ENCODE measurements around the gene TMEM163. TPM values are rescaled to one million over a fixed set of nuclear protein-coding genes. Genes with fewer than 3 reads are reported as not detected.

The TMEM163 gene
- polyA plus RNA-seq, 1 donor from 2014 or later = 3.5 TPM

- no peak overlapping the region for H3K4me3 ChIP-seq (ENCODE audit: low read length)
- TF ChIP-seq REST (IDR thresholded peaks at IDR 0.05; ENCODE audit: borderline replicate concordance) (no peak), SMC3 (conservative IDR thresholded peaks at IDR 0.05; ENCODE audit: poor library complexity) (no peak), TAF1 (IDR thresholded peaks at IDR 0.05; ENCODE audit: low read depth) (no peak), MXI1 (conservative IDR thresholded peaks at IDR 0.05; ENCODE audit: poor library complexity, severe bottlenecking) (no peak), POLR2AphosphoS5 (IDR thresholded peaks at IDR 0.05) (no peak), EP300 (conservative IDR thresholded peaks at IDR 0.05; ENCODE audit: poor library complexity, severe bottlenecking) (no peak), EZH2 (IDR thresholded peaks at IDR 0.05; ENCODE audit: borderline replicate concordance, insufficient read depth, low read length, poor library complexity, severe bottlenecking) (no peak), CTCF (IDR thresholded peaks at IDR 0.05; ENCODE audit: poor library complexity, severe bottlenecking) (no peak), RAD21 (conservative IDR thresholded peaks at IDR 0.05) (no peak)
- no peaks in the 10 kb centered on the region for H3K79me2 ChIP-seq (replicated peaks; ENCODE audit: insufficient read depth, low read length)
- no peaks in the 10 kb centered on the region for H3K36me3 ChIP-seq (ENCODE audit: insufficient read depth, low read length)
- no peak overlapping the region for H3K4me2 ChIP-seq (ENCODE audit: low read length)
- H4K20me1 ChIP-seq (ENCODE audit: insufficient read depth) = no peaks in the 10 kb centered on the region
- no peaks in the 10 kb centered on the region for H3F3A ChIP-seq (ENCODE audit: insufficient read depth, low read length, poor library complexity, severe bottlenecking)
- H3K27me3 ChIP-seq (ENCODE audit: insufficient read depth, low read depth, low read length) = no peaks in the 10 kb centered on the region
- peaks cover 7% of the 10 kb centered on the region for H3K9me3 ChIP-seq (ENCODE audit: low read length)
- H3K9me2 ChIP-seq (ENCODE audit: insufficient read depth, low read length) = no peaks in the 10 kb centered on the region
- no peak overlapping the region for H3K9ac ChIP-seq (ENCODE audit: low read length)
- no peak overlapping the region for H3K27ac ChIP-seq (ENCODE audit: low read length)
- H2AFZ ChIP-seq (ENCODE audit: low read depth, low read length) = no peak overlapping the region
These were observed 108.8 kb downstream of the TMEM163 start for GRCh38 chr2:134609924-134610513.

- Histone ChIP-seq H3K36me3 (ENCODE audit: insufficient read depth, low read length) (no peaks in the 10 kb centered on the region), H3K4me2 (ENCODE audit: low read length) (no peak overlapping the region), H3F3A (ENCODE audit: insufficient read depth, low read length, poor library complexity, severe bottlenecking) (no peaks in the 10 kb centered on the region), H3K27me3 (ENCODE audit: insufficient read depth, low read depth, low read length) (no peaks in the 10 kb centered on the region), H3K27ac (ENCODE audit: low read length) (no peak overlapping the region), H4K20me1 (ENCODE audit: insufficient read depth) (no peaks in the 10 kb centered on the region), H3K9me2 (ENCODE audit: insufficient read depth, low read length) (no peaks in the 10 kb centered on the region), H3K9me3 (ENCODE audit: low read length) (no peaks in the 10 kb centered on the region), H3K9ac (ENCODE audit: low read length) (no peak overlapping the region), H3K4me3 (ENCODE audit: low read length) (no peak overlapping the region), H3K79me2 (replicated peaks; ENCODE audit: insufficient read depth, low read length) (no peaks in the 10 kb centered on the region), H2AFZ (ENCODE audit: low read depth, low read length) (no peak overlapping the region)
- TF ChIP-seq CTCF (IDR thresholded peaks at IDR 0.05; ENCODE audit: poor library complexity, severe bottlenecking) = no peak
- TF ChIP-seq EZH2 (IDR thresholded peaks at IDR 0.05; ENCODE audit: borderline replicate concordance, insufficient read depth, low read length, poor library complexity, severe bottlenecking) = no peak
- TF ChIP-seq REST (IDR thresholded peaks at IDR 0.05; ENCODE audit: borderline replicate concordance) = no peak
- TF ChIP-seq RAD21 (conservative IDR thresholded peaks at IDR 0.05) = no peak
- TF ChIP-seq EP300 (conservative IDR thresholded peaks at IDR 0.05; ENCODE audit: poor library complexity, severe bottlenecking) = no peak
- no peak for TF ChIP-seq MXI1 (conservative IDR thresholded peaks at IDR 0.05; ENCODE audit: poor library complexity, severe bottlenecking)
- TF ChIP-seq TAF1 (IDR thresholded peaks at IDR 0.05; ENCODE audit: low read depth) = no peak
- TF ChIP-seq SMC3 (conservative IDR thresholded peaks at IDR 0.05; ENCODE audit: poor library complexity) = no peak
- no peak for TF ChIP-seq POLR2AphosphoS5 (IDR thresholded peaks at IDR 0.05)
These were observed 114.8 kb downstream of the TMEM163 start for GRCh38 chr2:134603966-134604365.
